ENCODE data around the gene STYXL1.
"Not testable (repeated sequence)": the region's sequence is repeated elsewhere in the genome, so short reads cannot be mapped to it uniquely, and the experiment has no call there.

STYXL1 gene

DNA sequence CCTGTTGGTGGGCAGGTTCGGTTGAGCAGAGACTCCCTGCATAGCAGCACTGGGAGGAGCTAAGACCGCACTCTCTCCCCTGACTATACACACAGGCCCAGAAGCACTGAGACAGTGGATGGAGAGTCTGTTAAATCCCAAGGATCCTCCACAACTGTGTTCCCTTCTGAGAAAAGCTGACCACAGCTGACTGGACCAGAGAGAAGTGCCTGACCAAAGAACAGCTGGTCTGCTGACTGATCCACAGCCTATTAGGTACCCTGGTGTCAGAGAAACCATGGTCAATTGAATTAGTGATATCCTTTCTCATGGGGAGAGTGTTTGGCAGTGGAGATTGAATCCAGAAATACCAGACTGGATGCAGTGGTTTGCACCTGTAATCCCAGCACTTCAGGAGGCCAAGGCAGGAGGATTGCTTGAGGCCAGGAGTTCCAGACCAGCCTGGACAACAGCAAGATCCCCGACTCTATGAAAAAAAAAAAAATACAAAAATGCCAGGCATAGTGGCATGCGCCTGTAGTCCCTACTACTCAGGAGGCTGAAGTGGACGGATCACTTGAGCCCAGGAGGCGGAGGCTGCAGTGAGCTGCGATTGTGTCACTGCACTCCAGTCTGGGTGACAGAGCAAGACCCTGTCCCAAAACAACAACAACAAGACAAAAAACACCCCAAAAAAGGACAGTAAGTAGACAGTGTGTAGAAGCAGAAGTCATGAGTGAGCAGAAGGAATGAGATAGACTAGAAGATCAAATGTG is 25.6 kb downstream of the STYXL1 start:
- no peak for DNase-seq

DNA sequence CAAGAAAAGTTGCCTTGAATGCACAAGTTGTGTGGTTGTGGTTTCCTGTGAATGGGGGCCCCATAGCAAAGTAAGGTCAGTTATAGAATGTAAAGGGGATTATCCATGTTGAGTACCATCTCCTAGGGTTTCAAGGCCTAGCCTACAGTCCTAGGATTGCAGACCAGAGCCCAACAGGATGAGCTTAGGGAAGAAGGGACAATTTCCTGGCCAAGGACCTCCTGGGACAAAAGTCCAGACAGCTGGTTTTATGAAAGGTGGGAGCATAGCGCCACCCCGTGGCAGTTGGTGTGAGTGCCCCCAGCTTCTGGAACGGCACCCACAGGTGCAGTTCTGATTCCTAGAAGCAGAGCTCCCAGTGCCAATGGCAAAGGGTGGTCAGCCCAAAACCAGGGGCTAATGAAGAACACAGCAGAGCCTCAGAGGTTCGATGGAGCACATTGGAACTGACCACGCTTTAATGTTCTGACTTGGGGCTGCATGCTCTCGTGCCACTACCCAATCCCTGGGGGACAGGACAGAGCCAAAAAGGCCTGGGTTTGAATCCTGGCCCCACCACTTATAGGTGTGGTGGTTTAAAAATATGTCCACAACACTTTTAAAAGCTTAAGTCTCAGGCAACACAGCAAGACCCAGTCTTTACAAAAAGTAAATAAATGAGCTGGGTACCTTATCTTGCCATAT is 27.6 kb downstream of the STYXL1 start:
- peak; percentile 66 for DNase-seq

DNA sequence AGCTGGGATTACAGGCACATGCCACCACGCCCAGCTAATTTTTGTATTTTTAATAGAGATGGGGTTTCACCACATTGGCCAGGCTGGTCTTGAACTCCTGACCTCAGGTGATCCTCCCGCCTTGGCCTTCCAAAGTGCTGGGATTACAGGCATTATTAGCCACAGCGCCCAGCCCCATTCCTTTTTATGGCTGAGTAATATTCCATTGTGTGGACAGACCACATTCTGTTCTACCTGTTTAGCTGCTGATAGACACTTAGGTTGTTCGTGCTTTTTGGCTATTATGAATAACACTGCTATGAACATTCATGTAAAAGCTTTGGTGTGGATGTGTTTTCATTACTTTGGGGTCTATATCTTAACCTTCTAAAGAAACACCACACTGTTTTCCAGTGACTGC is 29.3 kb downstream of the STYXL1 start:
- not testable (repeated sequence) for DNase-seq

DNA sequence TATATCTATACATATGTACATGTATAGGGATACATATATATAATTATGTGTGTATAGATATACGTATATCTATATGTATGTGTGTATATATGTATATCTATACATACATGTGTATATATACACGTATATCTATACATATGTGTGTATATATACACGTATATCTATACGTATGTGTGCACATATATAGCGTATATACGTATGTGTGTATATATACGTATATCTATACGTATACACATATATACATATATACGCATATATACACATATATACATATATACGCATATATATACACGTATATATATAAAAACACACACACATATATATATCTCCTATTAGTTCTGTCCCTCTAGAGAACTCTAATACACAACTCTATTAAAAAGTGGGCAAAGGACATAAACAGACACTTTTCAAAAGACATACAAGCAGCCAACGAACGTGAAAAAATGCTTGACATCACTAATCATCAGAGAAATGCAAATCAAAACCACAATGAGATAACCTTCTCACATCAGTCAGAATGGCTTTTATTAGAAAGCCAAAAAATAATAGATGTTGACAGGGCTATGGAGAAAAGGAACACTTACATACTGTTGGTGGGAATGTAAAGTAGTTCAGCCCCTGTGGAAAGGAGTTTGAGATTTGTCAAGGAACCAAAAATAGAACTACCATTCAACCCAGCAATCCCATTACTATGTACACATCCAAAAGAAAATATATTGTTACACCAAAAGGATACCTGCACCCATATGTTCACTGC is 31.4 kb downstream of the STYXL1 start:
- no peak for DNase-seq

DNA sequence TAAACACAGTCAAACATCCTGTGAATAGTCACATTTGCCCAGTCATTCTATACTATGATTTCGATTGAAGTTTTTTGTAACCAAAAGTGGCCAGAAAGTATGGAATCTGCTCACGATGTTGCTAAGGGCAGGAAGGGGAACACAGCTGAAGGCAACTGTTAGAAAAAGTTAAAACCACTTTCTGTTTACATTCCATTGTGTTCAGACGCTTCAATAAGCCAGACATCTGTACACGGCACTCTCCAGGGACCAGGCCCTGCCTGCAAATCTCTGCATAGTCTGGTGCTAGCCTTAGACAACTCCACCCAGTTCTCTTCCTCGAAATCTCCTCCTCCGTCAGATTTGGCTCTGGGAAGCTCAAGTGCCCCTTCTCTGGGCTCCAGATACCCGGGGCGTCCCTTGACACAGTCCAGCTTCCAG is 36.3 kb downstream of the STYXL1 start:
- no peak for DNase-seq

DNA sequence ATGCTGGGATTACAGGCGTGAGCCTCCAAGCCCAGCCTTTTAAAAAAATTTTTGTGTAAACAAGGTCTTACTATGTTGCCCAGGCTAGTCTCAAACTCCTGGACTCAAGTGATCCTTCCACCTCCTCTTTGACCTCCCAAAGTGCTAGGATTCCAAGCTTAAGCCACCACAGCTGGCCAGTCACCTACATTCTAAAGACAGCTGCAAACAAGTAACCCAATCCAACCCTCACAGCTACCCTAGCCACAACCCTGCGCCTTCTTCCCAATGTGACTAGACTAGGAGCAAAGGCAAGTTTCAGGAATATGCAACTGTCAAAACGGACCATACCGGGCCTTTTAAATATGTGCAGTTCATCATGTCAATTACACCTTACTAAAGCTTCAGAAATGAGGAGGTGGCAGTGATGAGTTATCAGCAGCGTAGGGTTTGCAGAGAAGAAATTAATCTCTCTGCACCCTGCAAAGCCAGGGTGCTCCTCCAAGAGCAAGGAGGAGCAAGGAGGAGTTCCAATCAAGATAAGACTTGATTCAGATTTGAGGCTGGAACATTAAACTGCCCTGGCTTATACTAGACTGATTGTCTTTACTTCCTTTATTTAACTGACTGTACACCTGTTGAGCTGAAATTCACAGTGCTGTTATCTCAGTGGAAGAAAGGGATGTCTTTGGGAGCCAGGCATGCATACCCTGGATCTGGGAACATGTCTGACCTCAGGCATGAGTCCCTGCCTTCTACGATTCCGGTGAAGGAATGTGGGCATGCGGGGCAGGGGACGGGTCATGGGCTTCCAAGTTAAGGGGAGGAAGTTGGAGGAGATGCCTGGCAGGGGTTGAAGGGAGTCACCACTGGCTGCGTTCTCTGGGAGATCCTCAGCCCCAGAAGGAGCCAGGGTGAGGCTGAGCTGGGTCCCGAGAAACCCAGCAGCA is 37.9 kb downstream of the STYXL1 start:
- no peak for DNase-seq

DNA sequence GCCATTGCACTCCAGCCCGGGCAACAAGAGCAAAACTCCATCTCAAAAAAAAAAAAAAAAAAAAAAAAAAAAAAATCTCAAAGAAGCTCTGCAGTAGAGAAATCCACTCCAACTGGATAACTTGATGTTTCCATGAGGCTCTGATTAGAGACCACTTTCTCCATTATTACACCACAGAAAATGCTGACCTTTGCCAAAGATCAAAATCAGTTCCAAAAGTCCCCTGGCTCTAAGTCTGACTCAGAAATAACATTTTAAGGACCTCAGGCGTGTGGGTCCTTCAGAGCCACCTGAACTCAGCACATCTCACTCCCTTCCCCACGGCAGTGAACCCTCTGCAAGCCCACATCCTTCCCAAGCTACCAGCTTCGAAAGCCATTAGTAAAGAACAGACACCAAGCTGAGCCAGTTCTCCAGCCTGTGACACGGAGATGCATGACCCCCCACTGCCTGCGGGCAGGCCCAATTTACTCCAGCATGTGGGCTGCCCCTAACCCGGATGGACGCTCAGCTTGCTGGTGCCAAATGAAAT is 39.6 kb downstream of the STYXL1 start:
- DNase-seq: peak; percentile 59

DNA sequence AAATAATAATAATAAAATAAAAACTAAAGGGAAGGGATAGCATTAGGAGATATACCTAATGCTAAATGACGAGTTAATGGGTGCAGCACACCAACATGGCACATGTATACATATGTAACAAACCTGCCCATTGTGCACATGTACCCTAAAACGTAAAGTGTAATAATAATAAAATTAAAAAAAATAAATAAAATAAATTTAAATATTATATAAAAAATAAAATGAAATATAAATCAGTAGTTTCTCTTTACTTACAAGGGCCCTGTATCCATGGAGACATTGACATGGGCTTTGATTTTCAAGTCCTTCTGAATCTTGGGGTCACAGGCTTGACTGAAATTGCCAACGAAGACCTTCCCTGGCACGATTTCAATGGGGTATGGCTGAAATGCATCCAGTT is 42.8 kb downstream of the STYXL1 start:
- DNase-seq: not testable (repeated sequence)

DNA sequence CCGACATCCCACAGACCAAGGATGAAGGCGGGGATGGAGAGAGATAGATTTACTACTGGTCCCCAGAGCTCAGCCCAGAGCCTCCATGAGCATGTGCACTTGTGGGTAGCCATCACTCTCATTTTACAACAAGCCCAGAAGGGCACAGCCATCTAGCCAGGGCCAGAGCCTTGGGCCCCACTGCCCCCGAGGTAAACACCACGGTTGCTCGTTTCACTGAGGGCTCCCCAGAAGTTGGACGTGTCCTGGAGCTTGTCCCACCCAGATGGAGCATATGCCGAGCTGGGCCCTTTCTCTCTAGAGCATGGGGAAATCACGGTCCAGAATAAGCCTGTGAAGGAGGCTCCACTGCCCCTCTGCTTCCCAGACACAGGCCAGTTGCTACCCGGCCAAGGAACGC is 44.4 kb downstream of the STYXL1 start:
- DNase-seq: no peak

DNA sequence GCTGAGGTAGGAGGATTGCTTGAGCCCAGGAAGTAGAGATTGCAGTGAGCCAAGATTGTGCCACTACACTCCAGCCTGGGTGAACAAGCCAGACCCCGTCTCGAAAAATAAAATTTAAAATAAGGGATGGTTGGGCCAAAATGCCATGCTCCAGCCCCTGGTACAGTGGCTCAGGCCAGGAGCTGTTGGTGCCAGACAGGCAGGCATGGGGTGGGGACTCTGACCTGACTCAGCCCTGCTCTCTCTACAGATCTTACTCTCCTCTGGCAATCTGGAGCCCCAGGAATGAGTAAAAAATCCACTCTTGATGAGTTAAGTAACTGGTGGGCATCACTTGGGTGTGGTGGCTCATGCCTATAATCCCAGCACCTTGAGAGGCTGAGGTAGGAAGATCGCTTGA is 45.0 kb downstream of the STYXL1 start:
- DNase-seq: no peak

DNA sequence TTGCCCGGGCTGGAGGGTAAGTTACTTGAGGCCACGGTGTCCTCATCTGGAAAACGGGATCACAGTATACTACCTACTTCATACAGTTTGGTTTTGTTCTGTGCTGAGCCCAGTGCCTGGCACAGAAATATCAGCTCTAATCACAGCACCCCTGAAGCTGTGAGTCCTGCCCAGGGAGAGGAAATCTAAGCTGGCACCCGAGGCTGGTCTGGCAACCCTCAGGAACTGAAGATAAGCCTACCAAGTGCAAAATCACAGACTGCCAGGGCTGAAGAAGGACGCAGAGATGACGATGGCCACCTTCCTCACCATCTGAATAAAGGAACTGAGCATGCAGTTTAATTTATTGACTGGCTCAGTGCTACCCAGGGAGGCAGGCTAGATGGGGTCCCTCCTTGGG is 45.7 kb downstream of the STYXL1 start:
- DNase-seq: no peak

DNA sequence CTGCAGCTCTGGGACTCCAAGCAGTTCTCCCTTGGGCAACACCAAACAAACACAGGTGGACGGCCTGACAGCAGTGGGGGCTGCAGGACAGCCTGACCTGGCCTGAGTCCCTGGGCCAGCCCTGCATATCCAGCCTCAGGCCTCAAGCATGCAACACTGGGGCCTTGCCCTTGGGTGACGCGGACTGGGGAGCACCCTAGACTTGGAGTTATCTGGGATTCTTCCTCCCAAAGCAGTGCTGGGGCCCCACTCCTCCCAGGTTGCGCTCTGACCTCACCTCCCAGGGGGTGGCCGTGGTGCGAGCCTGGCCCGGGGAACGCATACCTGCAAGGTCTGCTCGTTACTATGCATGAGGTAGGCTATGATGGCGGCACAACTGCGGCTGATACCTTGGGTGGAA is 47.2 kb downstream of the STYXL1 start:
- DNase-seq: no peak

DNA sequence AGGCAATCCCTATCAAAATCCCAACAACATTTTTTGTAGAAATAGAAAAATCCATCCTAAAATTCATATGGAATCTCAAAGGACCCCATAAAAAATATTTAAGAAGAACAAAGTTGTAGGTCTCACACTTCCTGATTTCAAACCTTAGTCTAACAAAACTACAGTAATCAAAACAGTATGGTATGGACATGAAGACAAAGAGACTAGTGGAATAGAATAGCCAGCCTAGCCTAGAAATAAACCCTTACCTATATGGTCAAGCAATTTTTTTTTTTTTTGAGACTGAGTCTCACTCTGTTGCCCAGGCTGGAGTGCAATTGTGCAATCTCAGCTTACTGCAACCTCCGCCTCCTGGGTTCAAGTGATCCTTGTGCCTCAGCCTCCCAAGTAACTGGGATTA is 49.8 kb downstream of the STYXL1 start:
- DNase-seq: no peak

DNA sequence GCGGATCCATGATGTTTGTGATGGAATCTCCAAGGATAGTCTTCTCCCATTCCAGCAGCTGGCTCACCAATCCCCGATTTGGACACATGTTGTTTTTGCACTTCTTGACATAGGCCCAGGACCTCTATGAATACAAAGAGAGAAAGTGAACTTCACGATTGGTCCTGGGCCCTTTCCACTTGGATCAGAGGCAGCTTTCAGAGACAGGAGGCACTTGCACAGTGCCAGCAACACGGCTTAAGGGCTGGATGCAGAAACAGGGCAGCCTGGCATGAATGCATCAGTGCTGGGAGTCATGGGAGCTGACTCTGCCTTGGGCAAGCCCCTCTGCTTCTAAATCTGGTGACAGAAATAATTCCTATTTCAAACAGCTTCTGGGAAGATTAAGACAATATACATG is 51.3 kb downstream of the STYXL1 start:
- DNase-seq: no peak

DNA sequence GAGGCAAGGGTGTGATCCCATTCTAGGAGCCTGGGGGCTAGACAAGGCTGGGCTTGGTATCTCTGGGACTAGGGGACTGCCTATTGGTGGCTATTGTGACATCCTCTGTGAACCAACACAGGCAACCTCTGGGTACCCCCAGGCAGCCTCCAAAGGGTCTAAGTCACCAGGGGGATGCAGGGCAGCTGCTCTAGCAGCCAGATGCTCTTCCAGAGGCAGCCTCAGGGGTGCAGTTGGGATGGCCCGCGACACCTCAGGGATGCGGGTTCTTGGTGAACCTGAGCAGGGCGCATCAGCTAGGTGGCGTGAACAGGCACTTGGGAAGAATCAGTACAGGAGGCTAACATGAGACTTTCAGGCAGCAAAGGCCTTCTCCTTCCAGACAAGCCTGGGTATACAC is 51.8 kb downstream of the STYXL1 start:
- no peak for DNase-seq

DNA sequence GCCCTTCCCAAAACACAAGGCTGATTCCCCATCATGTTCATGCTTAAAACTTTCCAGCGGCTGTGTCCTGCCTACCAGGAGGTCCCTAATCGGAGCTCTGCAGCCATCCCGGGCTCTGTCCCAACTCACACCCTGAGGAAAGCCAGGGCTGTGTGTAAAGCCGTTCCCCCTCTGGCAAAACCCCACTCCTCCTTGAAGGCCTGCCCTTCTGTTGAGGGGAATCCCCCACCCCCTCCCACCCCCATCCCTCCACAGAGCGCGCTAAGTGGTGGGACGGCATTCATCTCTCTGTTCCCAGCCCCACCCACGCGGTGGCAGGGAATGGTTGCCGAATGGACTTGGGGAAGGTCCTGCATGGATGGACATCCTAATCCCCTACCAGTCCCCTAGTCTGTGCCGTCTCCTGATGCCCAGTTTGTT is 52.7 kb downstream of the STYXL1 start:
- no peak for DNase-seq

DNA sequence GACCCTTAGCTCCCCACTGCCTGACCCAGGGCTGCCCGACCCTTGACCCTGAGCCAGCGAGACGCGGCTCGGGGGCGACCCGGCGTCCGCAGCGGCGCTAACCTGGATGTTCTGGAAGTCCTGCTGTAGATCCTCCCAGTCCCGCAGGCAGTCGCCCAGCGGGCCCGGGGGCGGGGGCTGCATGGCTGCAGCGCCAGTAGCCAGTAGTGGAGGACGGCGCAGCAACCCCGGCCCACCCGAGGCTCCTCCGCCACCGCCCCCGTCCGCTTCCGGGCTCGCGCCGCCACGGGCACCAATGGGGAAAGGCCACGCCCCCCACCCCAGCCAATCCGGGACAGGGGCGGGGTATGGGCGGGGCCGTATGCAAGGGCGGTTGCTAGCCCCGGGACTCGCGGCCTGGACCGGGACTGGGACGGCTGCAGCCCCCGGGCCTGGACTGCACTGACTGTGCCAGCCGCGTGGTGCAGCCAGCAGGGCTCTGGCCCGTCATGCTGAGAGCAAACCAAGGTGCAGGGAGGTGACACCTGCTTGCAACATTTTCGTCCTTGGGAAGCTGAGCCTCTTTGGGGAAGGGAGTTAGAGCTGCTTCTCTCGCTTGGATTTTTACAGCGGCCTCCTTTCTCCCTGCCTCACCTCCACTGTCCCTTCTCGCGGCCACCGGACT is 53.3 kb downstream of the STYXL1 start, which contains the start of gene TMEM120A:
TMEM120A (minus strand) TSS at position 208 of the 664 bp plus-strand sequence; CDS start at position 183, 25 bp downstream.
- peak; percentile 91 for DNase-seq

DNA sequence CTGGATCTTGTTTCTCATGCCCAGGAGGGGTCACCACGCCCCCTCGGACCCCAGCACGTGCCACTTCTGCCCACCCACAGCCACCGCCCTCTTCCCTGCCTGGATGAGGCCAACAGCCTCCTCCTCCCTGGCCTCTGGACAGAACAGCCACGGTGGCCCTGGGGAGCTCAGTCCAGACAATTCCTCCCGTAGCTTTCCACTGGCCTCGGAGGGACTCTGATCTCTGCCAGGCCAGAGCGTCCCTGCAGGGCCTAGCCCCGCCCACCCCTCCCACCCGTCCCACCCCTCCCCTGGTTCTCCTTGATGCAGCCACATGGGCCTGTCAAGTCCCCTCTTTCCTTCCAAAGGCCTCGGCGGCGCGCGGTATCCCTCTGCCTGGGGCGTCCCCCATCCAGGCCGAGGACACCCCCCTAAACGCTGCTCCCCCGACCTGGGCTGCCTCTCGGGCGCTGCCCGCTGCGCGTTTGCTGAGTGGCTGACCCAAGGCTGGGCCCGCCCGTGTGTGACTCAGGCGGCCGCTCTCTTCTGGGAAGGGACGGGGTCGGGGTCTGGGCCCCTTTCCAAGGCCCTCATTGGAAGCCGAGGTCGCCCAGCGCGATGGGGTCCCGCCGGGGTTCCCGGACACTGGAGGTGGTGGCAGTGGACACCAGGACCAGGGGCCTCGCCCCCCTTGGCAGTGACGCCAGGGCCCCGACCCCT is 54.0 kb downstream of the STYXL1 start:
- no peak for DNase-seq

DNA sequence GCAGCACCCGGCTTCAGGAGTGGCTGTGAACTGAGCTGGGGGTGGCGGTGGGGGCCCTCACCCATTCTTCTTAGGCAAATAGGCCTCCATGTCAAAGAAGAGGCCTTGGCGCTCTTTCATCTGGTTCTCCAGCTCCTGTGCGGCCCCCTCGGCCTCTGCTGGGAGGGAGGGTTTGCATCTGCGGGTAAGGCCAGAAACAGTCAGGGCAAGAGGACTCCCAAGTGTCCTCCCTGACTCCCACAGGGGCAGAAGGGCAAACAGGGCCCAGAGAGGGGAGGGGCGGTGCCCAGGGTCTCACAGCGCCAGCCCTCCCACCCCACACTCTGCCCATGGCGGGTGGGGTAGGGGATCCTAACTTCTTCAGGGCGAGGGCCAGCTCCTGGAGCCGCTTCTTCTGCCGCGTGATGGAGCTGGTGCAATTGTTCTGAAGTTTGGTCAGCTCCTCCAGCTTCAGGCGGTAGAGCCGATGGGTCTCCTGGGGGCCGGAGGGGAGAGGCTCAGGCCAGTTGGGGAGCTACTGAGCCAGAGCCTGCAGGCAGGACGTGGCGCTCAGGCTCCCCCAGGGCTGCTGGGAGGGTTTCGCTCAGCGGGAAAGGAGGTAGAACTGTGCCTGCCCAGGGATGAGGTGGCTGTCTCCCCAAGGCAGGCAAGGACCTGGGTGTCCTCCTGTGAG is 55.6 kb downstream of the STYXL1 start:
- no peak for DNase-seq

DNA sequence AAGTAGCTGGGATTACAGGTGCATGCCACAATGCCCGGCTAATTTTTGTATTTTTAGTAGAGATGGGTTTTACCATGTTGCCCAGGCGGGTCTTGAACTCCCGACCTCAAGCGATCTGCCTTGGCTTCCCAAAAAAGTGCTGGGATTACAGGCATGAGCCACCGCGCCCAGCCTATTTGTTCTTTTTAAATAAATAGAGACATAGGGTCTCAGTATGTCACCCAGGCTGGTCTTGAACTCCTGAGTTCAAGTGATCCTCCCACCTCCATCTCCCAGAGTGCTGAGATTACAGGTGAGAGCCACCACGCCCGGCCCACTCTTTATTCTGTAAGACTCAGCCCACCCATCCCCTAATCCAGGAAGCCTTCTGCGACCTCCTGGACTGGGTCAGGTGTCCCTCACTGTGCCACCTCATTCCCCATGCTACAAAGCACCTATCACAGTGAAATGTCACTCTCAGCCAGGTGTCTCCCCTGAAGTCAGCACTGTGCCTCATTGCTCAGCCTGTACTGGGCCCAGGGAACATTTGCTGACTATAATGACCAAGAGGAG is 56.2 kb downstream of the STYXL1 start:
- no peak for DNase-seq

Data from activated CD4-positive, alpha-beta T cell treated with anti-CD3 and anti-CD28 coated beads, Interleukin-2, amount 50 U/mL, for 16 hours (primary cell).